22Rv1 (cell line): ENCODE data around the gene PRR30.

Source experiments
- ZFX ChIP-seq: fragments of 450-650 bp; IDR thresholded peaks from 2 replicates; pipeline ENCODE4 v1.6.1; 2017; ENCODE audit warnings: antibody characterized with exemption, borderline replicate concordance
- TF ChIP-seq, protein P1 (sequence below): fragments of 450-650 bp; IDR thresholded peaks from 2 replicates; pipeline ENCODE4 v1.5.1; 2017; ENCODE audit warnings: mild to moderate bottlenecking

DNA sequence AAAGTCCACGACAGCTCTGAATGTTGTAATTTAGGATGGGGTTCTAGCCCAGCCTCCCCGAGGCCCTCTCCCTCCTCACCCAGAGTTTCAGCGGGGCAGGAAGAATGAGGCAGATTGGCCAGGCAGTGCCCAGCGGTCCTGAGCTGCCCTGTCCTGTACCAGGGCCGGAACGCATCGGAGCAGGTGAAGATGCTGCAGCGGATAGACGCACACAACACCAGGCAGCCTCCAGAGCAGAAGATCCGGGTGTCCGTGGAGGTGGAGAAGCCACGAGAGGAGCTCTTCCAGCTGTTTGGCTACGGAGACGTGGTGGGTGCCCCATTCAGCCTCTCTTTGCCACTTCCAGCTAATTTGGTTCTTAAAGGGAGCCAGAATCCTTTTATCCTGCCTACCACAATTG, 41.9 kb downstream of the PRR30 start:
- TF ChIP-seq, protein P1, sequence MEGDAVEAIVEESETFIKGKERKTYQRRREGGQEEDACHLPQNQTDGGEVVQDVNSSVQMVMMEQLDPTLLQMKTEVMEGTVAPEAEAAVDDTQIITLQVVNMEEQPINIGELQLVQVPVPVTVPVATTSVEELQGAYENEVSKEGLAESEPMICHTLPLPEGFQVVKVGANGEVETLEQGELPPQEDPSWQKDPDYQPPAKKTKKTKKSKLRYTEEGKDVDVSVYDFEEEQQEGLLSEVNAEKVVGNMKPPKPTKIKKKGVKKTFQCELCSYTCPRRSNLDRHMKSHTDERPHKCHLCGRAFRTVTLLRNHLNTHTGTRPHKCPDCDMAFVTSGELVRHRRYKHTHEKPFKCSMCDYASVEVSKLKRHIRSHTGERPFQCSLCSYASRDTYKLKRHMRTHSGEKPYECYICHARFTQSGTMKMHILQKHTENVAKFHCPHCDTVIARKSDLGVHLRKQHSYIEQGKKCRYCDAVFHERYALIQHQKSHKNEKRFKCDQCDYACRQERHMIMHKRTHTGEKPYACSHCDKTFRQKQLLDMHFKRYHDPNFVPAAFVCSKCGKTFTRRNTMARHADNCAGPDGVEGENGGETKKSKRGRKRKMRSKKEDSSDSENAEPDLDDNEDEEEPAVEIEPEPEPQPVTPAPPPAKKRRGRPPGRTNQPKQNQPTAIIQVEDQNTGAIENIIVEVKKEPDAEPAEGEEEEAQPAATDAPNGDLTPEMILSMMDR, result no peak
- TF ChIP-seq ZFX, result no peak
